Left renal cortex interstitium (tissue), 4 donors: ENCODE data around the gene DLGAP1. TPM values are rescaled to one million over a fixed set of nuclear protein-coding genes. Genes with fewer than 3 reads are reported as not detected.

Source experiments
- DNase-seq, 4 donors: peaks; one replicate each; pipeline ENCODE4 v3.0.0-alpha.2; 2013; ENCODE audit warnings: low read depth in 4 of 4, low spot score in 2 of 4, missing footprints in 1 of 4
- polyA plus RNA-seq, 4 donors: library from polyadenylated mRNA; unstranded; fragments of 120-200 nt; gene quantifications; one replicate each; pipeline ENCODE4 v1.2.1, GENCODE V29; 2013; ENCODE audit not compliant: insufficient read length in 4 of 4

DLGAP1 gene
- polyA plus RNA-seq, 4 donors = 4.1 to 5.3 (median 4.9) TPM

DNA sequence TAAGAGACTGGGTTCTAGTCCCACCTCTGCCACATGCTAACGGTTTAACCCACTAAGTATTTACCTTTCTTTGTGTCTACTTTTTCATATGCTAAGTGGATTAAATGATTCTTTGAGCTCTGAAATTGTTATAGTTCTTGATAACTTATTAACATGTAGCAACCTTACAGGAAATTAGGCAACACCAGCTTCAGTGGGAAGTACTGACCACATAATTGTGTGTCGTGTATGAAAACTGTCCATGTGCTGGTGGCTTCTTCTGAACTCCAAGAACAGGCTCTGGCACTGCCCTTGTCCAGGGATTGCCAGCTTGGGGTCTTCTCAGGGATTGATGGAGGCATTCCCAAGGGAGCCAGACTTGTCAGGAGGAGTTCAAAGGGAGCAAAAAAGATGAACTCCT, 577.4 kb downstream of the DLGAP1 start:
- DNase-seq = no peak

DNA sequence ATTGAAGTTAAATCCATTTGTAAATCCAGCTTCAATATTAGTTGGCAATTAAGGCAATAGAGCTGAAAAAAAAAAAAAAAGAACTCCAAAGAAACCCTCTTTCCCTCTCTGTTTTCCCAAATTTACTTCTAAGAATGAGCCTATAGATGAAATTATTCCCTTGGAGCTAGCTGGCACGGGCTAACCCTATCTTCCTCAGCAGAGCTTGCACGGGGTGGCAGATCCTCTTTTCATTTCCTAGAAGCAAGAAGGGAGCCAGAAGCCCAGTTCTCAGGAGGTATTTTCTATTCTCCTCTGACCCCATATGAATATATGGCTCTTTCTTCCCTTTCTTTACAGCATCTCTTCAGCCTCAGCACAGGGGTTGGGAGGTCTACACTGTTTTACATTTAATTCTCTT, 579.1 kb downstream of the DLGAP1 start:
- DNase-seq = no peak

DNA sequence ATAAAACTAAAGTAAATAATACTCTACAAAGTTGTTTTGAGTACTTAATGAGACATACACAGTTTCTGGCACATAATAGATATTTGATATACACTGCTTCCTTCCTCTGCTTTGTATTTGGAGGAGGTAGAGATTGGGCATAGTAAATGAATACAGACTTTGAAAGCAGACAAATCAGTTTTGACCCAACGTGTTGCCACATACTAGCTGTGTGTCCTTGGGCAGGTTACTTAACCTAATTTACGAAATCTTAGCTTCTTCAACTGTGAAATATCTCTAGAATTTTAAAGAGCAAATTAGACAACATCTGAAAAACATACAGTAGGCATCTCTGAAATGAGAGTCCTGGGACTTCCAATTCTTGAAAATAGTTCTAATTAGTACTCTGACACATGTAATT, 579.7 kb downstream of the DLGAP1 start:
- no peak for DNase-seq

DNA sequence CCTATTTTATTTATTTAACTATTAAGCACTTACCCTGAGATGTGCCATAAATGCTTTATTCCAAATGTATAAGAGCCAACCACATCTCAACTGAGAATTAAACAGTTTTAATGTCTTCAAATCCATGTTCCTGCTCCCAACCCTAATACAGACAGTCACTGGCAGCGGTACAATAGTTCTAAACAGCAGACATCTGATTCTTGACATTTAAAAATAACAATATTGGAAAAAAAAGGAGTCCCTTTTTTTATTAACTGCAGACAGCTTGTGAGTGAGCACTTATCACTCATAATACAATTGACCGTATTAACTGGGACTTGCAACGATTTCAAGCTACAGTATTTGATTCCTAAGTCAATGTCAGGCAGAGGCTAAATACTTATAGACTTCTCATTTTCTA, 580.5 kb downstream of the DLGAP1 start:
- DNase-seq = no peak

DNA sequence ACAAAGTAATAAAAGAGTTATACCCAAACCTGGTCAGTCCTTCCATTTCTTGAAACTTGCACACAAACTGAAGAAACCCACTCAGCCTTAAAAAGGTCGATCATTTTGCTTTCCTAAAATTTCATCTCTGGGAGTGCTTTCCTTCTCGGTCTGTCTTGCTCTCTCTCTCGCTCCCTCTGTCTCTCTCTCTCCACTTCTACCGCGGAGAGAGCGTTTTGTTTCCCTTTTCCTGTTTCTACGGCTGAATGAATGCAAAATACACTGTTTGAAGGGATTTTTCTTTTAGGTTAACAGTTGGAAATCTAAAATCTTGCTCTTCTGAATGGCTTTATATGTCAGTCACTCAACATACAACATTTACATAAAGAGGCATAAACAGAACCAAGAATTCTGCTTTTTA, 581.0 kb downstream of the DLGAP1 start:
- no peak for DNase-seq

DNA sequence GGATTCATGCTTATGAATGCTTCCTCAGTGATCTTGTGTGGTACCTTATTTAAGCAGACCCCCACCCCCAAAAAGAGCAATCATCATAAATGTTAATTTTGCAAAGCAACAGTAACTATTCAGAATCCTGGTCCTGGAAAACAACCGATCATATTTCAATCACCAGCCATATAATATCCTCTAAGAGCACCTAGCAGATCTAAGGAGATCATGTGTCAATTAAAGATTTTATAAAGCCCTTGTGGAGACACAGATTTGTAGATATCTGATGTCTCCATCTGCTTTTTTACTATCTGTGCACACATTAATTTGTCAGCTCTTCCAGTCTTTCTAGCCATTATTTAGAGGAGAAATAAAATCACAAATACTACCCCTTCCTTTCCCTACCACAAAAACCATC, 581.4 kb downstream of the DLGAP1 start:
- no peak for DNase-seq

DNA sequence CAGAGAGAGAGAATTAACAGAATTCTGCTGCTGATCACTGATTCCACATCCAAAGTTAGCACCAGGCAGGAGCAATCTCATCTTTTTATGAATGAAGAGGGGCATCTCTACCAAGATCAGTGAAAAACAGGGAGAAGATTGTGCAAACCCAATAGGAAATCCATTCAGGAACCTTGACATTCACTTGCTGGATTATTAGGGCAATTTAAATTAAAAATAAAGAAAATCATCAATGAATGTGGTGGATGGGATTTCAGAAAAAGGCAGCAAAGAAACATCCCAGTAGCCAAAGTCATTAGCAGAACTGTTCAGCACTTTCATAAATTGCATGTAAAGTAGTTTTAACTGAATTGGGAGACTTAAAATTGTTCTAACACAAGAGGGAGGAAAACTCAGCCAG, 581.9 kb downstream of the DLGAP1 start:
- DNase-seq = no peak

DNA sequence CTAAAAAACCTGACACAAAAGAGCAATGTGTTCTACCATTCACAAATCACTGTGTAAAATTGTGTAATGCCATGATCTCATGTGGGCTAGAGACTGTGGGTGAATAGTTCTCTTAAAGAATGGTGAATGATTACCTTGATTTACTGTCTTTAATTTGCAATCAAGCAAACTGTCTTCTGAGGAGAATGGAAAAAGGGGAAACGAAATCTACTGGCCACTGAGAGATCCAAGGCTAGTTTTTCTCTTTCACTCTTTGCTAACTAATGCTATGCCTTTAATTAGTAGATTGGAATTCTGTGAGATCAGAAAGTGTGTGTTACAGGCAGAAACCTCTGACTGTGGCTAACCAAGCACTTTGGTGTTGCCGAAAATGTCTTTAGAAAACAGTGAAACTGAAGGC, 582.5 kb downstream of the DLGAP1 start:
- DNase-seq = no peak

DNA sequence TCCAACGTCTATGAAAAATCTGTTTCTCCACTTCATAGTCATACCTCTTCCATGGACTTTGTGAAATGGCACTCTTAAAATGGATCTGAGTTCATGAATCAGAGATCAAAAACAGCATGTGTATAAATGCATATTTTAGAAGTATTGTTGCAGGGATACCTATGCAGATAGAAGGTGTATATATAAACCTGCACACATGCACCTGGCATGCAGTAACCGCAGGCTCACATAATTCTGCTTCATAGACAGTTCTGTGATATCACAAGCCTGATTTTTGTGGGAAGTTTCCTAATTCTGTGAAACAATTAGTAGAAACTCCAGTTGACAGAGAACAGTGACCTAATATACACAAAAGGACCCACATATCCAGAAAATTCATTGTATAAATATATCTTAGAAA, 583.4 kb downstream of the DLGAP1 start:
- DNase-seq = no peak

DNA sequence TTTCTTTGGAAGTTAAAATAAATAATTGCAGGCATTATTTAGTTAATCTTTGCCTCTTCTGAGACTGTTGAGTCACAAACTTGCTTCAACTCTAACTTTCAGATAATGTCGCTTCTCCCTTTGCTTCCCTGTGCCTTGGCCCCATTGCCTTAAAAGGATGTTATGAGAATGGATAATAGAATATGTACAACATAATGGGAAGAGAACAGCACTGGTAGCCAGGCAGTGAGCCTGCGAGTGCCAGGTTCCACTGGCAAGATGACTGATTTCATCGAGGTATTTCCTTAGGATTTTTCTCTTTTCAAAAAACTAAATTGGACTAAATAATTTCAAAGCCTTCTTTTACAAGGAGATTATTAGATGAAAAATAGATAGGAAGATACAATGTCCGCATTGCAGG, 584.2 kb downstream of the DLGAP1 start:
- no peak for DNase-seq

DNA sequence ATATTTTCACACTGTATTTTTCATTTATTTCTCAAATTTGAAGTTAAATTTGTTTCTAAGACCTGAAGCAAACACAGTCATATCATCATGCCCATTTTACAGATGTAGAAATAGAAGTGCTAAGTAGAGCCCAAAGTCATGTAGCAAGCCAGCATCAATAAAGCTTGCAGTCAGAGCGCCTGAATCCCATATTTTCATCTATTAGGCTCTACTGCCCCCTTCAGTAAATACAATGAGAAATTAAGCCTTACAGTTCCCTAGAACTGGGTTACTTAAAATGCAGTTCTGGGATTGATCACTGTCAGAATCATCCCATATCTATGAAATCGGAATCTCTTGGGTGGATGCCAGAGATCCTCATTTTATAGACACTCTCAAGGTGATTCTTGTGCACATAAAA, 585.3 kb downstream of the DLGAP1 start:
- no peak for DNase-seq

DNA sequence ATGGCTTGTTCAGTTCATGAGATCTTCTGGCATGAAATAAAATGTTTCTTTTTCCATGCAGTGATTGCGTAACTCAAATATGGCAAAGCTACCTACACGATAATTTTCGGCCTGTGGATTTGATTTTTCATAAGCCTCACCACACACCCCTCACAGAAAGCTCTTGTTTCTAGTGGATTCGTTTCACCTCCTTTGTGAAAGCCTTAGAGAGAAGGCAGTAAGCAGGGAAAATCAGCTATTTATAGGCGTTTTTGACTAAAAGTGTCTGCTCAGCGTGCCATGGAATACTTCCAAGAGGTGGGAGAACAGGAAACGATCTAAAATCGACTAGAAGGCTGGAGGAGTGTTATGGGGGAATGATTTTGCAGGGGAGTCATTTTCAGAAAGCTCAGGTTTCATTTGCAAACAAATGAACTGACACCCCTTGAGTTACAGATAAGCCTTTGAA, 587.2 kb downstream of the DLGAP1 start:
- DNase-seq = peak in 2 of 4 donors; percentile 30 to 64

DNA sequence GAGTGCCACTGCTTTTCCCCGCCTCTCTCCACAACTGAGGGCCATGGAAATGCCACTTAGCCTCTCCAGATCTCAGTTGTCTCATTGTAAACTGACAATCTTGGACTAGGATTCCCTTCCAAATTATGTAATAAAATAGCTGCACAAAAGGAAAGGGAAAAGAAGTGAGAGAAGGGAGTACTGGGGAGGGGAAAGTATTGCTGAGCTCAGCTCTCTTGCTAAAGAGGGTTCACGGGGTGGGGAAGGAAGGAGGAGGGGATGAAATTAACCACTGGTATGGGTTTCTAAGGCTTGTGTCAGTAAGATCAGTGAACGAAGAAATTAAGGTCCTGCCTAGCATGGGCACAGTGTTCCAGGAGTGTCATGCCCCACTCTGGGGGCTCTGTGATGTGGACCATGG, 587.9 kb downstream of the DLGAP1 start:
- no peak for DNase-seq

DNA sequence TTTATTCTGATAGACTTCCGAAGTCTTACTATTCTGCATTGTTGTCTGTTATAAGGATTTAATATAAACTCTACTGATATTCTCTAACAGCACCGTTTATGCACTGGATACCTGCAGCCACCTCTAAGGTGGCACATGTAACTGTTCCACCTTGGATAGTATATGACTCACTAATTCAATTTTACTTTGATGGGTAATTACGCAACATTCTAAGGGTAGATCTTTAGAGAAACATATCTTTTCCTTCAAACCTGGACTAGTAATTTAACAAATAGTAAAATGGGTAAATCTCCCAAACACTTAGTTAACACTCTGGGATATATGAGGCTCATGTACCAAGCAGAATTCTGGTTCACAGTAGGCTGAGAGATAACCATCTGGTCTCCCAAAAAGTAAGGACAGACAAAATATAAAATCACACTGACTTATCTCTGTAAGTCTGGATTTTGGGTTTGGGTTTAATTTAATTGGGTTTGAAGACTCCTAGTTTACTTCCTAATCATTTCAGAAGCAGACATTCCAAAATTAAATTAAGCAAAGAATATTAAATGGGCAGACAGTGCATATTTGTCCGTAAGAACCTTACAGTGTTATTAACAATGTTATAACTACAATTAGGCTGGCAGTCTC, 590.3 kb downstream of the DLGAP1 start:
- no peak for DNase-seq

DNA sequence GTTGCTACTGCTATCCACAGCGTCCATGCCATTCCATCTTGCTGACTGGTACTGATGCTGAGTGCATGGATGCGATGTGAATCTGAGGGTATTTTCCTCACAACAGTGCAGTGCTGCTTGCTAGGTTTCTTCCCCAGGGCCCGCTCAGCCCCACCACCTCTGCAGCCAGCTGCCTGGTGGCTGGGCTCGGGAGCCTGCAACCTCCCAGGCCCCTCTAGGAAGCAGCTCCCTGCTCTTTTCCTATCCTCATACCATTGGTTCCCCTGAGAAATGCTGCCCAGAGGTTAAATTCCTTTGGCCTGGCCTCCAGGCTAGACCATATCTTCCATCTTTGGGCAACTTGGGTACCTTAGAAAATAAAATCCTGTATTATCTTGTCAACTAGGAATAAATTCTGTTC, 591.5 kb downstream of the DLGAP1 start:
- no peak for DNase-seq

DNA sequence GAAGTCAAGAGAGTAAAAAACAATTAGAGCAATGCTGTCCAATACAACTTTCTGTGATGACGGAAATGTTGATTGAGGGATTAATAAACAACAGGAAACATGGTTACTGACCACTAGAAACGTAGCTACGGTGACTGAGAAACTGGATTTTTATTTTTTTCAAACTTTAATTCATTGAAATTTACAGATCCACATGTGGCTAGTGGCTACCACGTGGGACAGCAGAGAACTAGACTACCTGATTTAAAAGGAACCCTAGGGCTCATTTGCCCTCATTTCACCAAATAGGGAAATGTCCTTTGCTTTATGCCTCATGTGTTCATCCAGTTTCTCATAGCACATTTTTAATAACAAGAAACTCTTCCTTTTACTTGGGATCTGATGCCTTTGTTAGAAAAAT, 592.1 kb downstream of the DLGAP1 start:
- no peak for DNase-seq

DNA sequence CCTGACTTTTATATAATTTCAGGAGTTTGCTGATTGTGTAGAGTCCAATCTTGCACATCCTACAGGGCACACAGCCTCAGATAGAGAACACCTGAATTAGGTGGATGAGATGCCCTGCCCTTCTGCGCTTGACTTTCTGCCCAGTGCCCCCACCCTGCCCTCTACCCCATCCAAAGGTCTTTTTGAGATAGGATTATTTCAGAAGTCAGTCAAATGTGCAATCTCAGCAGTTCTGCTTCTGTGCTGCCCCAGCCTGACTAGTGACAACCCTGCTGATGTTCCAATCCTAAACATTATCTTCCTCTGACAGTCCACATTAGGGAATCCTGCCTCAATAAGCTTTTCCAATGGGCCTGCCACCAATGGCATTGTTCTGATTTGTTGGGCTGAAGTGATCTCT, 593.6 kb downstream of the DLGAP1 start:
- DNase-seq = no peak

DNA sequence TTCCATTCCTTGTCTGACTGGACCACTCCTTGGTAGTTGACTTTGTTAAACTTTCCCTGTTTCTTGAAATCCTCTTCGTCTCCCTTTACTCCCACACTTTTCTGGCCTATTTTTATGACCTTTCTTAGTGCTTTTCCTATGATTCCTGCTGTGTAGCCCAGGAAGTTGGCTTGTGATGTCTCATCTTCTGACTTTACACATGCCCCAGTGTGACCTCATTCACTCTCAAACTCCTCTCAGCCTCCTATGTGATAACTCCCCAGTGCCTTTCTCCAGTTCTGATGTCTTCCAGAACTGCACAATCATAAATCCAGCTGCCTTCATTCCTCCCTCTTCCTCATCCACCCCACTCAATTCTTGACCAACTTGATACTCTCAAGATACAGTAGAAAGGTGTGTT, 597.6 kb downstream of the DLGAP1 start:
- DNase-seq = no peak

DNA sequence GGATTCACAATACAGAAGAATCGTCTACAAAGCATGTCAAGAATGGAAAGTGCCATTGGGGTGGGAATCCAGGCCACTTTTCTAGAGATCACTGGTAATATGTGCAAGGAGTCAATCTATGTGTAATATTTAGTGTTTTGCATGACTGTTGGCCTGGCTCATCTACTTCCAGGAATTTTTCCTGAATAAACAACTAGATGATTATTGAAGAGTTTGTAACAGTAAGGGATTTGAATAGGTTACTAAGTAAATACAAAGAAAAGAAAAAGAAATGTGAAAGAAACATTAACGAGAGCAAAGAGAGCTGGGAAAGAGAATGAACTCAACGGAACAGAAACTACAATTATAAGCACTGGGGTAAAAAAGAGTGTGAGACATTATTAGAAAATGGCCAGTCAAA, 599.1 kb downstream of the DLGAP1 start:
- DNase-seq = no peak

DNA sequence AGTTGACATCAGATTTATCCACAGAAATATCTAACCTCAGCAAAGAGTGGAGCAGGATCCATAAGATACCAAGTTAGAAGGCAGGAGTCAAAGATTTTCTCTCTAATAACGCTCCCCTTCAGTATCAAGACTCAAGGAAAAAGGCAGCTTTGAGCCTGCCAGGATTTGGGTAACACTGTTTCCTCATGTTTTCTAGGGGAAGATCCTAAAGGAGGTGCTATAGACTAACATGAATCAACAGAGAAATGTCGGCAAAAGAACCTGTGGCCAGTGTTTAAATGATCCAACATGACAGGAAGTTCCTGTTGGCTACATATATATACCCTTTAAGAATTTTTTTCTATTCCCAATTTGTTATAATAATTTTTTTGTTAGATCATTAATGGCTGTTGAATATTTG, 602.8 kb downstream of the DLGAP1 start:
- no peak for DNase-seq

DNA sequence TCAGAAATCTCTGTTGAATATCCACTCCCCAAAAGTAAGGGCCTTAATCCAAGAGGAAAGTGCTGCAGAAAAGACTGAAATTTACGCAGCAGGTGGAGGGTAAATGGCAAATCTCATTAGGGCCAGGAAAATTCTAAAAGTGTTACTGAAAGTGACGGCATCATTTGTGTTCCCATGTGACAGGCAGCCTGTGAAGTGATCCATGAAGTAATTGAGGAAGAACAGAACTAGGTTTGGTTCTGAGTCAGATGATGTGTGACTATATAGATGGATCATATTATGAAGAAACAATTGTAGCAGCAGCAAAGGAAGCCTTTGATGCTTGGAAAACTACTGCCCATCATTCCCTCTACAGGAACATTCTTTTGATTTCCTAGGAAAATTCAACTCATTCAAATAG, 603.9 kb downstream of the DLGAP1 start:
- DNase-seq = no peak

DNA sequence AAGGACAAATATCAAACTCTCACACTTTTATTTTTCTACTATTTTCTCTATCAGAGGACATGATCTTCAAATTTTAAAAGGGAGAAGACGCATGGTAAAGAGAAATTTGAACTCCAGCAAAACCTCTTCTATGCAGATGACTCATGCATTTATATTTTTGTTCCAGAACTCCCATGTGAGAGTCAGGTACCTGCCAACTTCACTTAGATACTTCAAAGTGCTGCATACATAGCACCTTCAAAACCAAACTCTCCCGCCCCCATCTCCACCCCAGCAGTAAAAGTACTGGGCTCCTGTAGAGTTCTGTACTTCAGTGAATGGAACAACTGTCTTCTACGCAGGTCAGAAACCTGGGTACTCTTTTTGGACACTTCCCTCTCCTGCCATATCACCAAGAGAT, 606.8 kb downstream of the DLGAP1 start:
- no peak for DNase-seq

DNA sequence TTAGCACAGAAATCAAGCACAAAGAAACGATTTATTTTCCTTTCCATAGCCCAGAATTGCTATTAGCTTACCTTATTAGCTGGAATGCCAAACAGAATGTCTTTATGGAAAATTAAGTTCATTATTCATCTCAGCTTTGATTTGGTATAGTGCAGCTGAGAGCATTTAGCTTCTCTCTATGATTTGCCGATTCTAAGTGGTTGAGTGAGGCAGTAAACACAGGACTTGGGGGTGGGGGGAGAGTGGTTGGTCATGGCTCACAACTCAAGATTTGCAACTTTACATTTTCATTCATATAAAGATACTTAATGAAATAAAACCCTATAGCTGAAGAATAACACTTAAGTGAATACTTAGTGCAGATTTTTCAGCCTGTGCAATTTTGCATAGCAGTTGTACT, 609.9 kb downstream of the DLGAP1 start:
- DNase-seq = no peak
